Measurements from ENCODE around the gene KCNJ6.

- TF ChIP-seq, protein P1, sequence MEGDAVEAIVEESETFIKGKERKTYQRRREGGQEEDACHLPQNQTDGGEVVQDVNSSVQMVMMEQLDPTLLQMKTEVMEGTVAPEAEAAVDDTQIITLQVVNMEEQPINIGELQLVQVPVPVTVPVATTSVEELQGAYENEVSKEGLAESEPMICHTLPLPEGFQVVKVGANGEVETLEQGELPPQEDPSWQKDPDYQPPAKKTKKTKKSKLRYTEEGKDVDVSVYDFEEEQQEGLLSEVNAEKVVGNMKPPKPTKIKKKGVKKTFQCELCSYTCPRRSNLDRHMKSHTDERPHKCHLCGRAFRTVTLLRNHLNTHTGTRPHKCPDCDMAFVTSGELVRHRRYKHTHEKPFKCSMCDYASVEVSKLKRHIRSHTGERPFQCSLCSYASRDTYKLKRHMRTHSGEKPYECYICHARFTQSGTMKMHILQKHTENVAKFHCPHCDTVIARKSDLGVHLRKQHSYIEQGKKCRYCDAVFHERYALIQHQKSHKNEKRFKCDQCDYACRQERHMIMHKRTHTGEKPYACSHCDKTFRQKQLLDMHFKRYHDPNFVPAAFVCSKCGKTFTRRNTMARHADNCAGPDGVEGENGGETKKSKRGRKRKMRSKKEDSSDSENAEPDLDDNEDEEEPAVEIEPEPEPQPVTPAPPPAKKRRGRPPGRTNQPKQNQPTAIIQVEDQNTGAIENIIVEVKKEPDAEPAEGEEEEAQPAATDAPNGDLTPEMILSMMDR (IDR thresholded peaks at IDR 0.05 in 4 of 5, conservative IDR thresholded peaks at IDR 0.05 in 1 of 5), result no peak
- TF ChIP-seq POLR2A (IDR thresholded peaks at IDR 0.05), result no peak
Observed at GRCh38 chr21:37940691-37941090, 24.4 kb upstream of the KCNJ6 start.
